Measurements from ENCODE around the gene FGF1.
A peak's percentile ranks its signal among the peaks of the same experiment; 100 is the strongest.

Gene FGF1

GRCh38 chr5:142615948-142616347, 69.9 kb downstream of the FGF1 start:
- TF ChIP-seq POLR2A (IDR thresholded peaks at IDR 0.05; ENCODE audit: low read length) (no peak), GATA1 (IDR thresholded peaks at IDR 0.05; ENCODE audit: low read depth, low read length) (no peak)
- no peak for DNase-seq

DNA sequence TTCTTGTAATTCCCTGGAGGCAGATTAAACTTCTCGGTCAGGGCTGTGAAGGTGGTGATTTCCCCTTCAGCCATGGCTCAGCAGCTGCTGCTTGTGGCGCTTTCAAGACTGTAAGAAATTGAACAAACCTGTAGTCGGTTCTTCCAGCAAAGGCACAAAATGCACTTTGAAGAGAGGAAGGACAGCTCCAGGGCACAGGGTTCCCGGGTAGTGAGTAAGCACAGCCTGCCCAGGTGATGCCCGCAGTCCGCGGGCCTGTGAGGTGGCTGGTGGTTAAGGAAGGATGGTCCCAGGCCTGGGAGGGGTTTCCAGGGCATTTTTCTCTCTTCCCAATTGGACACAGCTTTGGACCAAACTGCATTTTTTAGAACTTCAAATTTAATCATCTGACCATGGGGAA, 71.8 kb downstream of the FGF1 start:
- TF ChIP-seq GATA1 (IDR thresholded peaks at IDR 0.05; ENCODE audit: low read depth, low read length): no peak
- no peak for TF ChIP-seq POLR2A (IDR thresholded peaks at IDR 0.05; ENCODE audit: low read length)

GRCh38 chr5:142613271-142613671, 72.6 kb downstream of the FGF1 start:
- TF ChIP-seq GATA1 (IDR thresholded peaks at IDR 0.05; ENCODE audit: low read depth, low read length) (no peak), POLR2A (IDR thresholded peaks at IDR 0.05; ENCODE audit: low read length) (no peak)
- DNase-seq: no peak

More for the DNA sequence above, 71.8 kb downstream of the FGF1 start:
- no peak for DNase-seq

GRCh38 chr5:142612494-142613270, 73.2 kb downstream of the FGF1 start:
- TF ChIP-seq GATA1 (IDR thresholded peaks at IDR 0.05; ENCODE audit: low read depth, low read length) (no peak), POLR2A (IDR thresholded peaks at IDR 0.05; ENCODE audit: low read length) (no peak)
- DNase-seq: no peak

GRCh38 chr5:142611154-142611553, 74.7 kb downstream of the FGF1 start:
- TF ChIP-seq POLR2A (IDR thresholded peaks at IDR 0.05; ENCODE audit: low read length) (no peak), GATA1 (IDR thresholded peaks at IDR 0.05; ENCODE audit: low read depth, low read length) (no peak)
- peak; percentile 31 to 55 for DNase-seq

- no peak for DNase-seq
- TF ChIP-seq POLR2A (IDR thresholded peaks at IDR 0.05; ENCODE audit: low read length) (no peak), GATA1 (IDR thresholded peaks at IDR 0.05; ENCODE audit: low read depth, low read length) (no peak)
These were observed 75.5 kb downstream of the FGF1 start for GRCh38 chr5:142610176-142611001.

DNA sequence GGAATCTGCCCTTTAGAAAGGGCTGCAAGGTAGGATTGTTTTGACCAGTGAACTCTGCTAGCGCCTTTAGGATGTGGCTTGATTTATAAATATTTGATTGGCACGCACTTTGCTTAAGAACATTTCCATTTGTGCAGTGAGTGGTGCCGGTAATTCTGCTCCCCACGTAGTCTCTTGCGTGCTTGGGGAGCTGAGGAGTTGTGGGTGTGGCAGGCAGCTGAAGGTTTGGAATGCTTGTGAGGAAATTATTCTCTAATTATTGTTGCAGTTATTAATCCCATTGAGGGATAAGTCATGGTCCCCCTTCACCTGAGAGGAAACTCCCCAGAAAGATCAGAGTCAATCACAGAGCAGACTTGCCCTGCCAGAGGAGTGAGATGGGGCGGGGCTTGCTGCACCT, 76.7 kb downstream of the FGF1 start:
- TF ChIP-seq POLR2A (IDR thresholded peaks at IDR 0.05; ENCODE audit: low read length): no peak
- TF ChIP-seq GATA1 (IDR thresholded peaks at IDR 0.05; ENCODE audit: low read depth, low read length): no peak

GRCh38 chr5:142608081-142608480, 77.8 kb downstream of the FGF1 start:
- no peak for DNase-seq
- TF ChIP-seq POLR2A (IDR thresholded peaks at IDR 0.05; ENCODE audit: low read length) (no peak), GATA1 (IDR thresholded peaks at IDR 0.05; ENCODE audit: low read depth, low read length) (no peak)

More for the DNA sequence above, 76.7 kb downstream of the FGF1 start:
- DNase-seq: no peak

GRCh38 chr5:142605611-142606010, 80.3 kb downstream of the FGF1 start:
- TF ChIP-seq POLR2A (IDR thresholded peaks at IDR 0.05; ENCODE audit: low read length) (no peak), GATA1 (IDR thresholded peaks at IDR 0.05; ENCODE audit: low read depth, low read length) (no peak)
- no peak for DNase-seq

GRCh38 chr5:142602720-142603245, 83.1 kb downstream of the FGF1 start:
- TF ChIP-seq POLR2A (IDR thresholded peaks at IDR 0.05; ENCODE audit: low read length) (no peak), GATA1 (IDR thresholded peaks at IDR 0.05; ENCODE audit: low read depth, low read length) (no peak)
- no peak for DNase-seq

GRCh38 chr5:142601432-142601831, 84.5 kb downstream of the FGF1 start:
- no peak for TF ChIP-seq POLR2A (IDR thresholded peaks at IDR 0.05; ENCODE audit: low read length)
- no peak for TF ChIP-seq GATA1 (IDR thresholded peaks at IDR 0.05; ENCODE audit: low read depth, low read length)
- no peak for DNase-seq

GRCh38 chr5:142600611-142601358, 85.1 kb downstream of the FGF1 start:
- no peak for DNase-seq
- TF ChIP-seq GATA1 (IDR thresholded peaks at IDR 0.05; ENCODE audit: low read depth, low read length): no peak
- no peak for TF ChIP-seq POLR2A (IDR thresholded peaks at IDR 0.05; ENCODE audit: low read length)

DNA sequence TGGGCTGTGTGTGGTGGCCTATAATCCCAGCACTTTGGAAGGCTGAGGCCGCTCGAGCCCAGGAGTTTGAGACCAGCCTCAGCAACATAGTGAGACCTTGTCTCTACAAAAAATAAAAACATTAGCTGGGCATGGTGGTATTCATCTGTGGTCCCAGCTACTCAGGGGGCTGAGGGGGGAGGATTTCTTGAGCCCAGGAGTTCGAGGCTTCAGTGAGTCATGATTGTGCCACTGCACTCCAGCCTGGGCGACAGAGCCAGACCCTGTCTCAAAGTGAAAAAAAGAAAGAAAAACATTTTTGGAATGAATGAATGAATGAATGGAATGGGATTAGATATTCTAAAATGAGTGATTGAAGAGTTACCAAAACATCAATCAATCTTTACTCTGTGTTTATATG, 85.8 kb downstream of the FGF1 start:
- DNase-seq: no peak
- TF ChIP-seq POLR2A (IDR thresholded peaks at IDR 0.05; ENCODE audit: low read length) (no peak), GATA1 (IDR thresholded peaks at IDR 0.05; ENCODE audit: low read depth, low read length) (no peak)

DNA sequence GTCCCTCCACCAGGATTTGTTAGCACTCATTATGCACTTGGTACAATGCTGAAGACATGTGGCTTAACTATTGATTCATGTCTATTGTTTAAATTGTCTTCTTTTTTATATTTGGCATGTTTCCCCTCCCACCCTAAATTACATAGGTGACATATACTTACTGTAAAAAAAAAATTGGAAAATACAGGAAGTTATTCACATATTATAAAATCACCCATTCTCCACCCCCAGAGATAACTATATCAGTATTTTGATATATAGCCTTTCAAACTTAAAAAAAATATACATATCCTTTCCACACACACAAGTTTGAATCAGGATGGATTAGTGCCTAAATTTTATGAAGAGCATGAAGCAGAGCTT, 87.6 kb downstream of the FGF1 start:
- no peak for TF ChIP-seq POLR2A (IDR thresholded peaks at IDR 0.05; ENCODE audit: low read length)
- no peak for TF ChIP-seq GATA1 (IDR thresholded peaks at IDR 0.05; ENCODE audit: low read depth, low read length)
- no peak for DNase-seq

All from erythroblast (primary cell).